ENCODE measurements around the gene GMDS. TPM values are rescaled to one million over a fixed set of nuclear protein-coding genes. Genes with fewer than 3 reads are reported as not detected.

Gene GMDS
- total and polyA plus RNA-seq, 2 experiments from 2014 or later, result 30.1 to 36.5 TPM

DNA sequence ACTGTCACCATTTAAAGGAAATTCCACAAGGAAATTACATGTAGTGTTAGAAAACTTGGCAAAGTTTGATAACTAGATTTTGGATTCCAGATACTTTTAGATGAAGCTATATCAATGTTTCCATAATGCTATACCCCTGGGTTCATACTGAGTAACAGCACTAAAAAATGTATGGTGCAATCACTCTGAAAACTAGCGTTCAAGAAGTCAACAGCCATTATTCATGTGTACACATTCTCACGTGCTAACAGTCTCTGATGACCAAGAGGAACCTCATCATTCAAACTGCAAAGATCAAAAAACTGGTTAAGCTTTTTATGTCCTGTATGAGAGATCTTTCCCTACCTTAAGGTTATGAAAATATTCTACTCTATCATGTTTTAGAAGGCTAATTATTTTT lies 197.6 kb downstream of the GMDS start (continued):
- TF ChIP-seq ZNF462 (CRISPR knock-in tag; IDR thresholded peaks at IDR 0.05) (no peak), JUNB (IDR thresholded peaks at IDR 0.05; ENCODE audit: unreplicated experiment) (no peak), CTCF (conservative IDR thresholded peaks at IDR 0.05; ENCODE audit: low read depth in 2 of 2) (no peak), CREB1 (CRISPR knock-in tag; IDR thresholded peaks at IDR 0.05; ENCODE audit: low read depth) (no peak), STAT1 (IDR thresholded peaks at IDR 0.05; ENCODE audit: unreplicated experiment) (no peak), ZNF331 (CRISPR knock-in tag; IDR thresholded peaks at IDR 0.05; ENCODE audit: low read depth) (no peak)

GRCh38 chr6:2044192-2044591 lies 201.2 kb downstream of the GMDS start:
- Mint-ChIP-seq H3K36me3 (ENCODE audit: low read depth) (no peaks in the 10 kb centered on the region), H3K4me1 (no peaks in the 10 kb centered on the region), H3K4me3 (no peak overlapping the region), H3K27ac (no peak overlapping the region), H3K27me3 (ENCODE audit: insufficient read depth, low read depth, poor library complexity) (peaks cover 4% of the 10 kb centered on the region), H3K9me3 (peaks cover 4% of the 10 kb centered on the region; the same call in 1 of the 3 replicates)
- H3K4me3 ChIP-seq, result no peak overlapping the region
- H3K4me1 ChIP-seq (ENCODE audit: insufficient read depth), result no peaks in the 10 kb centered on the region
- ATAC-seq (no peak), DNase-seq (ENCODE audit: low spot score) (no peak)
- H3K4me2 ChIP-seq, result no peak overlapping the region
- no peak overlapping the region for H3K27ac ChIP-seq (ENCODE audit: low read depth)
- H3K36me3 ChIP-seq (ENCODE audit: insufficient read depth), result no peaks in the 10 kb centered on the region
- no peaks in the 10 kb centered on the region for H3K79me2 ChIP-seq (replicated peaks; ENCODE audit: insufficient read depth)
- H3K27me3 ChIP-seq (ENCODE audit: insufficient read depth), result no peaks in the 10 kb centered on the region
- H3K9me2 ChIP-seq (ENCODE audit: insufficient read depth), result no peaks in the 10 kb centered on the region
- no peaks in the 10 kb centered on the region for H3F3A ChIP-seq (replicated peaks; ENCODE audit: low read depth)
- no peak overlapping the region for H2AFZ ChIP-seq
- H4K20me1 ChIP-seq (replicated peaks; ENCODE audit: insufficient read depth), result no peaks in the 10 kb centered on the region
- TF ChIP-seq CTCF (conservative IDR thresholded peaks at IDR 0.05; ENCODE audit: low read depth in 2 of 2), result no peak
- TF ChIP-seq, protein P1, sequence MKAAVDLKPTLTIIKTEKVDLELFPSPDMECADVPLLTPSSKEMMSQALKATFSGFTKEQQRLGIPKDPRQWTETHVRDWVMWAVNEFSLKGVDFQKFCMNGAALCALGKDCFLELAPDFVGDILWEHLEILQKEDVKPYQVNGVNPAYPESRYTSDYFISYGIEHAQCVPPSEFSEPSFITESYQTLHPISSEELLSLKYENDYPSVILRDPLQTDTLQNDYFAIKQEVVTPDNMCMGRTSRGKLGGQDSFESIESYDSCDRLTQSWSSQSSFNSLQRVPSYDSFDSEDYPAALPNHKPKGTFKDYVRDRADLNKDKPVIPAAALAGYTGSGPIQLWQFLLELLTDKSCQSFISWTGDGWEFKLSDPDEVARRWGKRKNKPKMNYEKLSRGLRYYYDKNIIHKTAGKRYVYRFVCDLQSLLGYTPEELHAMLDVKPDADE (IDR thresholded peaks at IDR 0.05), result no peak
- TF ChIP-seq EZH2 (IDR thresholded peaks at IDR 0.05; ENCODE audit: low read depth, unreplicated experiment), result no peak
- TF ChIP-seq NANOG (IDR thresholded peaks at IDR 0.05; ENCODE audit: borderline replicate concordance), result no peak
- TF ChIP-seq, protein P2, sequence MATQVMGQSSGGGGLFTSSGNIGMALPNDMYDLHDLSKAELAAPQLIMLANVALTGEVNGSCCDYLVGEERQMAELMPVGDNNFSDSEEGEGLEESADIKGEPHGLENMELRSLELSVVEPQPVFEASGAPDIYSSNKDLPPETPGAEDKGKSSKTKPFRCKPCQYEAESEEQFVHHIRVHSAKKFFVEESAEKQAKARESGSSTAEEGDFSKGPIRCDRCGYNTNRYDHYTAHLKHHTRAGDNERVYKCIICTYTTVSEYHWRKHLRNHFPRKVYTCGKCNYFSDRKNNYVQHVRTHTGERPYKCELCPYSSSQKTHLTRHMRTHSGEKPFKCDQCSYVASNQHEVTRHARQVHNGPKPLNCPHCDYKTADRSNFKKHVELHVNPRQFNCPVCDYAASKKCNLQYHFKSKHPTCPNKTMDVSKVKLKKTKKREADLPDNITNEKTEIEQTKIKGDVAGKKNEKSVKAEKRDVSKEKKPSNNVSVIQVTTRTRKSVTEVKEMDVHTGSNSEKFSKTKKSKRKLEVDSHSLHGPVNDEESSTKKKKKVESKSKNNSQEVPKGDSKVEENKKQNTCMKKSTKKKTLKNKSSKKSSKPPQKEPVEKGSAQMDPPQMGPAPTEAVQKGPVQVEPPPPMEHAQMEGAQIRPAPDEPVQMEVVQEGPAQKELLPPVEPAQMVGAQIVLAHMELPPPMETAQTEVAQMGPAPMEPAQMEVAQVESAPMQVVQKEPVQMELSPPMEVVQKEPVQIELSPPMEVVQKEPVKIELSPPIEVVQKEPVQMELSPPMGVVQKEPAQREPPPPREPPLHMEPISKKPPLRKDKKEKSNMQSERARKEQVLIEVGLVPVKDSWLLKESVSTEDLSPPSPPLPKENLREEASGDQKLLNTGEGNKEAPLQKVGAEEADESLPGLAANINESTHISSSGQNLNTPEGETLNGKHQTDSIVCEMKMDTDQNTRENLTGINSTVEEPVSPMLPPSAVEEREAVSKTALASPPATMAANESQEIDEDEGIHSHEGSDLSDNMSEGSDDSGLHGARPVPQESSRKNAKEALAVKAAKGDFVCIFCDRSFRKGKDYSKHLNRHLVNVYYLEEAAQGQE (IDR thresholded peaks at IDR 0.05; ENCODE audit: unreplicated experiment), result no peak
- TF ChIP-seq CREB1 (CRISPR knock-in tag; IDR thresholded peaks at IDR 0.05; ENCODE audit: low read depth), result no peak
